ENCODE results near the gene OR11H6. TPM values are rescaled to one million over a fixed set of nuclear protein-coding genes. Genes with fewer than 3 reads are reported as not detected.

The OR11H6 gene
- total RNA-seq, 1 donor from 2014 or later: not detected

GRCh38 chr14:20262642-20263128 is 39.2 kb downstream of the OR11H6 start:
- DNase-seq (ENCODE audit: low read depth): peak; percentile 85

- peak; percentile 1 for DNase-seq (ENCODE audit: low read depth)
Observed at GRCh38 chr14:20264361-20264760, 40.9 kb downstream of the OR11H6 start.

DNA sequence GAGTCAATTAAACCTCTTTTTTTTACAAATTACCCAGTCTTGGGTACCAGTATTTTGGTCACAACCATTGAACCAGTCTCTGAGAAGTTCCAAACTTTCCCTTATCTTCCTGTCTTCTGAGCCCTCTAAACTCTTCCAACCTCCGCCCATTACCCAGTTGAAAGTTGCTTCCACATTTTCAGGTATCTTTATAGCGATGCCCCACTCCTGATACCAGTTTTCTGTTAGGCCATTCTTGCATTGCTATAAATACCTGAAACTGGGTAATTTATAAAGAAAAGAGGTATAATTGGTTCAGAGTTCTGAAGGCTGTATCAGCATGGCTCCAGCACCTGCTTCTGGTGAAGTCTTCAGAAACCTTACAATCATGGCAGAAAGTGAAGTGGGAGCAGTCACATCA is 50.6 kb downstream of the OR11H6 start:
- DNase-seq (ENCODE audit: low read depth): no peak

Other genes with a start within 250 kb of the OR11H6 start
- gene OR4K15, start 248.1 kb upstream of the OR11H6 start, total RNA-seq: not detected in 2 replicates
- gene OR4Q2, start 221.5 kb upstream of the OR11H6 start, total RNA-seq: not detected in 2 replicates
- gene OR4K14, start 204.4 kb upstream of the OR11H6 start, total RNA-seq: not detected in 2 replicates
- not detected in 2 replicates for gene OR4K13, start 187.7 kb upstream of the OR11H6 start, total RNA-seq
- gene OR4L1, start 163.7 kb upstream of the OR11H6 start, total RNA-seq: not detected in 2 replicates
- gene OR4K17, start 113.0 kb upstream of the OR11H6 start, total RNA-seq: not detected in 2 replicates
- gene OR4N5, start 84.9 kb upstream of the OR11H6 start, total RNA-seq: not detected in 2 replicates
- not detected in 2 replicates for gene OR11G2, start 32.8 kb upstream of the OR11H6 start, total RNA-seq
- gene OR11H7, start 5.3 kb downstream of the OR11H6 start, total RNA-seq: not detected in 2 replicates
- gene OR11H4, start 15.6 kb downstream of the OR11H6 start, total RNA-seq: not detected in 2 replicates
- gene TTC5, start 82.2 kb downstream of the OR11H6 start, total RNA-seq: 13.2 and 26.4 TPM in 2 replicates
- gene CCNB1IP1, start 109.6 kb downstream of the OR11H6 start, total RNA-seq: 40.1 and 60.3 TPM in 2 replicates
- gene PARP2, start 119.9 kb downstream of the OR11H6 start, total RNA-seq: 4.2 and 12.6 TPM in 2 replicates
- gene TEP1, start 189.8 kb downstream of the OR11H6 start, total RNA-seq: 20.8 and 32.5 TPM in 2 replicates
- gene KLHL33, start 212.5 kb downstream of the OR11H6 start, total RNA-seq: not detected in 2 replicates
- gene OSGEP, start 231.1 kb downstream of the OR11H6 start, total RNA-seq: 22.9 and 60.1 TPM in 2 replicates
- gene APEX1, start 231.5 kb downstream of the OR11H6 start, total RNA-seq: 66.0 and 73.5 TPM in 2 replicates
- gene PIP4P1, start 237.7 kb downstream of the OR11H6 start, total RNA-seq: 14.9 and 23.1 TPM in 2 replicates
- 88.2 and 172 TPM in 2 replicates for gene PNP, start 245.7 kb downstream of the OR11H6 start, total RNA-seq